Calu3 (cell line): Measurements from ENCODE around the gene CTCF. TPM values are rescaled to one million over a fixed set of nuclear protein-coding genes. Genes with fewer than 3 reads are reported as not detected.

Experiments
- BruUV-seq: library from RNA; stranded (reverse); fragments of 400-500 nt; replicated peaks from 2 replicates; lab custom pipeline; 2021; lab: Mats Ljungman, UMichigan
- CTCF ChIA-PET: fragments of 300-600 bp; sonication (Branson Sonifier 250); formaldehyde crosslinking; loops from one replicate; lab custom pipeline; 2022; ENCODE audit warnings: antibody characterized with exemption; lab: Charles Lee
- DNase-seq: peaks from one replicate; pipeline ENCODE4 v3.0.0; 2022
- H3K27ac Mint-ChIP-seq: one replicate; pipeline ENCODE4 v1.8.0; 2022; ENCODE audit warnings: mixed read lengths; ENCODE audit not compliant: unreplicated experiment
- H3K27me3 Mint-ChIP-seq: one replicate; pipeline ENCODE4 v1.8.0; 2022; ENCODE audit warnings: mixed read lengths; ENCODE audit not compliant: unreplicated experiment
- H3K36me3 Mint-ChIP-seq: one replicate; pipeline ENCODE4 v1.8.0; 2022; ENCODE audit warnings: mild to moderate bottlenecking, moderate library complexity, mixed read lengths; ENCODE audit not compliant: insufficient read depth, unreplicated experiment
- H3K4me1 Mint-ChIP-seq: one replicate; pipeline ENCODE4 v1.8.0; 2022; ENCODE audit warnings: mild to moderate bottlenecking, low read depth, mixed read lengths; ENCODE audit not compliant: unreplicated experiment
- H3K4me3 Mint-ChIP-seq: one replicate; pipeline ENCODE4 v1.8.0; 2022; ENCODE audit warnings: mild to moderate bottlenecking, low read depth, moderate library complexity, mixed read lengths; ENCODE audit not compliant: unreplicated experiment
- H3K9me3 Mint-ChIP-seq: one replicate; pipeline ENCODE4 v1.8.0; 2022; ENCODE audit warnings: low read depth, mixed read lengths; ENCODE audit not compliant: unreplicated experiment
- CTCF ChIP-seq: fragments of 200-600 bp; IDR thresholded peaks from one replicate; pipeline ENCODE4 v1.8.0; 2022; ENCODE audit warnings: antibody characterized with exemption; ENCODE audit not compliant: unreplicated experiment
- intact Hi-C: fragments of 100-400 bp; cut with micrococcal nuclease; formaldehyde crosslinking; loops from one replicate; pipeline ENCODE4 v1.10.0; 2022; ENCODE audit not compliant: unreplicated experiment
- total RNA-seq: library from RNA; stranded (reverse); gene quantifications from 2 replicates; pipeline ENCODE4 v1.2.3, GENCODE V29; 2022

Gene CTCF
- total RNA-seq, 1 experiment from 2014 or later = 52.1 TPM

GRCh38 chr16:67543582-67543981, 18.7 kb upstream of the CTCF start:
- Mint-ChIP-seq H3K27me3 (no peaks in the 10 kb centered on the region), H3K9me3 (no peaks in the 10 kb centered on the region), H3K27ac (no peak overlapping the region), H3K4me1 (peaks cover 27% of the 10 kb centered on the region), H3K4me3 (no peak overlapping the region), H3K36me3 (peaks cover 74% of the 10 kb centered on the region)
- no peak for TF ChIP-seq CTCF
- BruUV-seq = no TSS peak
- CTCF ChIA-PET = interaction anchor here (0.5 kb wide), 1 partner anchor 53 kb away, joined by 3 read pairs; no protein-coding TSS in a partner anchor
- no peak for DNase-seq
- intact Hi-C loops = no loop called here

GRCh38 chr16:67544329-67544841, 17.9 kb upstream of the CTCF start:
- no peak for TF ChIP-seq CTCF
- peaks cover 27% of the 10 kb centered on the region for H3K4me1 Mint-ChIP-seq
- intact Hi-C loops = no loop called here
- BruUV-seq = no TSS peak
- no peaks in the 10 kb centered on the region for H3K9me3 Mint-ChIP-seq
- H3K27ac Mint-ChIP-seq = no peak overlapping the region
- CTCF ChIA-PET = interaction anchor here (0.5 to 1.3 kb wide), 2 partner anchors 23 to 54 kb away, joined by 3 to 4 read pairs; no protein-coding TSS in a partner anchor
- H3K27me3 Mint-ChIP-seq = no peaks in the 10 kb centered on the region
- DNase-seq = no peak
- peaks cover 66% of the 10 kb centered on the region for H3K36me3 Mint-ChIP-seq
- H3K4me3 Mint-ChIP-seq = no peak overlapping the region

- DNase-seq = no peak
- Mint-ChIP-seq H3K4me3 (no peak overlapping the region), H3K36me3 (peaks cover 68% of the 10 kb centered on the region), H3K4me1 (peaks cover 27% of the 10 kb centered on the region), H3K27ac (no peak overlapping the region), H3K9me3 (no peaks in the 10 kb centered on the region), H3K27me3 (no peaks in the 10 kb centered on the region)
- intact Hi-C loops = loop anchor here (5.0 kb wide), 1 partner anchor 122 kb away; the partner anchor contains the start of genes C16orf86 and ENKD1
- no TSS peak for BruUV-seq
- no peak for TF ChIP-seq CTCF
- CTCF ChIA-PET = interaction anchor here (1.3 kb wide), 1 partner anchor 24 kb away, joined by 4 read pairs; no protein-coding TSS in a partner anchor
Observed at GRCh38 chr16:67544844-67545664, 17.3 kb upstream of the CTCF start.

- DNase-seq = no peak
- Mint-ChIP-seq H3K27ac (no peak overlapping the region), H3K36me3 (peaks cover 71% of the 10 kb centered on the region), H3K9me3 (no peaks in the 10 kb centered on the region), H3K27me3 (no peaks in the 10 kb centered on the region), H3K4me3 (no peak overlapping the region), H3K4me1 (peaks cover 26% of the 10 kb centered on the region)
- CTCF ChIA-PET = interaction anchor here (1.3 kb wide), 1 partner anchor 24 kb away, joined by 4 read pairs; no protein-coding TSS in a partner anchor
- no TSS peak for BruUV-seq
- TF ChIP-seq CTCF = no peak
- intact Hi-C loops = loop anchor here (5.0 kb wide), 1 partner anchor 122 kb away; the partner anchor contains the start of genes C16orf86 and ENKD1
Observed at GRCh38 chr16:67545665-67546024, 16.7 kb upstream of the CTCF start.
